Tibial nerve (tissue), 3 donors: ENCODE data around the gene CXCR2.

ENCODE experiments used
- POLR2A ChIP-seq, 2 donors: fragments of 450-650 bp; IDR thresholded peaks; one replicate each; pipeline ENCODE4 v1.6.1; 2017; ENCODE audit warnings: antibody characterized with exemption in 2 of 2, mild to moderate bottlenecking in 2 of 2, moderate library complexity in 2 of 2
- TF ChIP-seq, protein P1 (sequence below), 5 experiments: fragments of 200-600 bp in 3 of 5; fragments of 450-650 bp in 2 of 5; sonication (generic) in 3 of 5; IDR thresholded peaks; one replicate each; pipeline ENCODE4 v1.5.1; 2016 to 2019; ENCODE audit warnings: antibody characterized with exemption in 5 of 5, mild to moderate bottlenecking in 3 of 5, moderate library complexity in 2 of 5

- TF ChIP-seq, protein P1, sequence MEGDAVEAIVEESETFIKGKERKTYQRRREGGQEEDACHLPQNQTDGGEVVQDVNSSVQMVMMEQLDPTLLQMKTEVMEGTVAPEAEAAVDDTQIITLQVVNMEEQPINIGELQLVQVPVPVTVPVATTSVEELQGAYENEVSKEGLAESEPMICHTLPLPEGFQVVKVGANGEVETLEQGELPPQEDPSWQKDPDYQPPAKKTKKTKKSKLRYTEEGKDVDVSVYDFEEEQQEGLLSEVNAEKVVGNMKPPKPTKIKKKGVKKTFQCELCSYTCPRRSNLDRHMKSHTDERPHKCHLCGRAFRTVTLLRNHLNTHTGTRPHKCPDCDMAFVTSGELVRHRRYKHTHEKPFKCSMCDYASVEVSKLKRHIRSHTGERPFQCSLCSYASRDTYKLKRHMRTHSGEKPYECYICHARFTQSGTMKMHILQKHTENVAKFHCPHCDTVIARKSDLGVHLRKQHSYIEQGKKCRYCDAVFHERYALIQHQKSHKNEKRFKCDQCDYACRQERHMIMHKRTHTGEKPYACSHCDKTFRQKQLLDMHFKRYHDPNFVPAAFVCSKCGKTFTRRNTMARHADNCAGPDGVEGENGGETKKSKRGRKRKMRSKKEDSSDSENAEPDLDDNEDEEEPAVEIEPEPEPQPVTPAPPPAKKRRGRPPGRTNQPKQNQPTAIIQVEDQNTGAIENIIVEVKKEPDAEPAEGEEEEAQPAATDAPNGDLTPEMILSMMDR (IDR thresholded peaks at IDR 0.05) = no peak
- no peak for TF ChIP-seq POLR2A (IDR thresholded peaks at IDR 0.05)
Measured at GRCh38 chr2:218130822-218131221, 5.0 kb downstream of the CXCR2 start.
